Esophagus muscularis mucosa (tissue), 4 donors: ENCODE measurements around the gene NAPB.

Experiments used
- CTCF ChIP-seq, 3 experiments: fragments of 200-600 bp in 2 of 3; fragments of 450-650 bp in 1 of 3; sonication (generic) in 2 of 3; IDR thresholded peaks; one replicate each; pipeline ENCODE4 v1.5.1; 2017 to 2019; ENCODE audit warnings: antibody characterized with exemption in 3 of 3, mild to moderate bottlenecking in 2 of 3, moderate library complexity in 1 of 3
- EP300 ChIP-seq: sonication (generic); formaldehyde crosslinking; IDR thresholded peaks from one replicate; pipeline ENCODE4 v1.6.1; 2017; ENCODE audit warnings: antibody characterized with exemption
- POLR2A ChIP-seq: fragments of 450-650 bp; IDR thresholded peaks from one replicate; pipeline ENCODE4 v1.6.1; 2017; ENCODE audit warnings: antibody characterized with exemption, moderate library complexity, mild to moderate bottlenecking, low read depth
- POLR2AphosphoS5 ChIP-seq, 2 donors: sonication (generic); formaldehyde crosslinking; IDR thresholded peaks; one replicate each; pipeline ENCODE4 v1.6.1; 2017; ENCODE audit warnings: antibody characterized with exemption in 2 of 2

- no peak for TF ChIP-seq CTCF (IDR thresholded peaks at IDR 0.05)
- no peak for TF ChIP-seq POLR2A
- TF ChIP-seq POLR2AphosphoS5 (IDR thresholded peaks at IDR 0.05): no peak
- TF ChIP-seq EP300: no peak
Measured at GRCh38 chr20:23459461-23460150, 38.3 kb upstream of the NAPB start.
